Renal cortex interstitium (tissue), 11 donors: ENCODE data around the gene SERPINB6. TPM values are rescaled to one million over a fixed set of nuclear protein-coding genes. Genes with fewer than 3 reads are reported as not detected.

ENCODE experiments used
- DNase-seq, 11 donors: peaks; one replicate each; pipeline ENCODE4 v3.0.0-alpha.2; 2013; ENCODE audit warnings: low read depth in 9 of 11, low spot score in 4 of 11; ENCODE audit errors: extremely low read depth in 1 of 11
- polyA plus RNA-seq, 3 donors: library from polyadenylated mRNA; unstranded; fragments of 120-200 nt; gene quantifications; one replicate each; pipeline ENCODE4 v1.2.1, GENCODE V29; 2013; ENCODE audit not compliant: insufficient read length in 3 of 3

The SERPINB6 gene
- polyA plus RNA-seq, 3 donors: 82.8 to 98.8 (median 84.5) TPM

DNA sequence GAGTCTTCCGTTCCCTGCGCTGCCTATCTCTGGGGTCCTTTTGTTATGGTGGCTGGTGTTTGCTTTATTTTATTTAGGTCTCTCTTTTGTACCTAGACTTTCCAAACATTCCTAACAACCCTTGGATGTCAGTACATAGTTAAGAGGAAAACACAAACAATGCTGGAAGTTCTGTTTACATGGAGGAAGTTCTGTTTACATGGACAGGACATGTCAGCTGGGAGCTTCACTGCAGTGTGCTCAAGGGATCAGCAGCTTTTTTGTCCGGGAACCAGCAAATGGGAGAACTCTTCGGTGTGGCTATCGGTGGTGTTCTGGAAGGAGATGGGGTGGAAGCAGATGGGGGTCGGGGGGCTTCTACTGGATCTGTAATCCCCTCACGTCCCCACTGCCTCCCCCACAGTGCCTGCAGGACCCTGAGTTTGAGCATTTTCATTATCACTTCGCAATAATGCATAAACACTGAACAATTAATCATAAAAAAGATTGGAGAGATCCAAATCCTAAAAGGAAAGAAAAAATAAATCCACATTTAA lies 2.7 kb downstream of the SERPINB6 start:
- no peak for DNase-seq

DNA sequence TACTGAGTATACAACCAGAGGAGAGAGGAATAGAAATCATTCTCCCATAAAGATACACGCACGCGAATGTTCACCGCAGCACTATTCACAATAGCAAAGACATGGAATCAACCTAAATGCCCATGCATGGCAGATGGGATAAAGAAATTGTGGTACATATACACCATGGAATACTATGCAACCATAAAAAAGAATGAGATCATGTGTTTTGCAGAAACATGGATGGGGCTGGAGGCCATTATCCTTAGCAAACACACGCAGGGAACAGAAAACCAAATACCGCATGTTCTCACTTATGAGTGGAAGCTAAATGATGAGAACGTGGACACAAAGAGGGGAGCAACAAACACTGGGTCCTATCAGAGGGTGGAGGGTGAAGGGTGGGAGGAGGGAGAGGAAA lies 3.4 kb downstream of the SERPINB6 start:
- DNase-seq: no peak

DNA sequence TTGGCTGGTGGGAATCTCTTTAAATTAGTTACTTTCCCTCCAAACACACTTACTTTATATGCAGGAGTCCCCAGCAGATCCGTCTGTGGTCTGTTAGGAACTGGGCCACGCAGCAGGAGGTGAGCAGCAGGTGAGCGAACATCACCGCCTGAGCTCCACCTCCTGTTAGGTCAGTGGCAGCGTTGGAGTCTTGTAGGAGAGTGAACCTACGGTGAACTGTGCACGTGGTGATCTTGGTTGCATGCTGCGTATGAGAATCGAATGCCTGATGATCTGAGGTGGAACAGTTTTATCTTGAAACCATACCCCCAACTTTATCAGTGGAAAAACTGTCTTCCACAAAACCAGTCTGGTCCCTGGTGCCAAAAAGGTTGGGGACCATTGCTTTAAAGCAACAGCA lies 5.0 kb downstream of the SERPINB6 start:
- no peak for DNase-seq

DNA sequence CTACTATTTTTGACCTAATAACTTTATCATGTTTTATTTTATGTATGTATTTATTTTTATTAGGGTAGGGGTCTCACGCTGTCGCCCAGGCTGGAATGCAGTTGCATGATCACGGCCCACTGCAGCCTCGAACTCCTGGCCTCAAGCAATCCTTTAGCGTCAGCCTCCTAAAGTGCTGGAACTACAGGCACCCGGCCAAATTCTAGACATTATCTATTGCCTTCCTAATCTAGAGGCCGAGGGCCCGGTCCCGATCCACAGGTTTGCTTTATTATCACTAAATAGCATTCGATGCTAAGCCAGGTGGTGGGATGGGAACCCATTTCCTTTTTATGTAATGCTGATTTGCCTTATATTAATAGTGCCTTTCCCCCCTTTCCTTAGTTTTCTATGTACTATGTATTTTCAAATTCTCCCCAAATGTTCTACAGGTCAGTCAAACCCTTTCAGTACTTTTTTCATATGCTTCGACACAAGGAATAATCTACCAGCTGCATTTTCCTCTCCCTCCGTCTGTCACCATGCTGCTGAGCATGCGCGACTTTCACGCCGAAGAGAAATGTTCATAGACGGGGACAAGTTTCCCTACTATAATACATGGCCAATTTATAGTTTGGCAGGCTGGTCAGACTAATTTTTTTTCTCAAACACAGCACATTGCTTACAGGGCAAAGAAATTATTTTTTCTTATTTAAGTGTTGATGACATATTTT lies 6.4 kb downstream of the SERPINB6 start:
- no peak for DNase-seq

DNA sequence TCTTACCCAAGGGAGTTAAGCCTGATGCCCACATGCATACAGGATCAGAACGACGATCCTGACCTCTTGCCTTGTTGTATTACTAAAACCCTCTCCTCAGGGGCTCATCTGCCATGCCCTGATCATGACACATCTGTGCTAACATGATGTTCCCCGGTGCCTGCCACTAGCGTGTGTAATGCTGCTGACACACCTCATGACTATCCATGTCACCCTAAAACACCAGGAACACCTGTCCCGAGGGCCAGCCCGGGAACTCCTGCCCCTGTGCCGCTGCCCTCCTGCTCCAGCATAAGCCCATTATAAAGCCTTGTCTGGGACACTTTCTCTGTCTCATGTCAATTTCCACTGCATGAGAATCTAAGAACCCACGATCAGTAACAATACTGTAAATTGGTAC lies 7.6 kb downstream of the SERPINB6 start:
- no peak for DNase-seq

DNA sequence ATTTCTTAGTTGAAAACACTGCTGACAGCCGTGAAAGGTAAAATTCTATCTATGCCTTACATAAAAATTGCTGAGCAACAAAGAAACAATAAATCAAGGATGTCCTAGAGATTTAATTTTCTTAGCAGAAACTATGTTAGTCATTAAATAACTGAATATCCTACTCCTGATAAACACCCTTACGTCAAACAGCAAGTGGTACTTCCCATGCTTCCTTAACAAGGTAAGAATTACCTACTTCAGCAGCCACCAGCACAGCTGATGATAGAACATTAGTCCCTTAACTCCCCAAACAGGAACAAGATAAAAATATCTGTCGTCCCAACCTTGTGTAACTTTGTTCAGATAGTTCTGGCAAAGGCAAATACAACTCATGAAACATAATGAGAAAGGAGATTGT lies 8.7 kb downstream of the SERPINB6 start:
- DNase-seq: no peak

DNA sequence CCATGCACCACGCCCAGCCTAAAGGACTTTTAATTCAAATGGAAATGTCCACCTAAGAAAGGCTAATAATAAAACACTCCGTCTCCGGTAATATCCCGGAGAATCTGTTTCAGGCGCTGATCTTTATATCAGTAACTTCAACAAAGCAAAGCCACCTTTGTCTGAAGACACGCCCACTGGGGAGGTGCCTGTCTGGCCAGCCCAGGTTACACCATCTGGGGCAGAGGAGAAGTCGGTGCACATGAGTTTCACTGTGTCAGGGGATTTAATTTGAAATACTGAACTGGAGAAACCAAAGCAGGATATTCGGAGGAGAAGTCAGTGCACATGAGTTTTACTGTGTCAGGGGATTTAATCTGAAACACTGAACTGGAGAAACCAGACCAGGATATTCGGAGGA lies 9.4 kb downstream of the SERPINB6 start:
- no peak for DNase-seq

DNA sequence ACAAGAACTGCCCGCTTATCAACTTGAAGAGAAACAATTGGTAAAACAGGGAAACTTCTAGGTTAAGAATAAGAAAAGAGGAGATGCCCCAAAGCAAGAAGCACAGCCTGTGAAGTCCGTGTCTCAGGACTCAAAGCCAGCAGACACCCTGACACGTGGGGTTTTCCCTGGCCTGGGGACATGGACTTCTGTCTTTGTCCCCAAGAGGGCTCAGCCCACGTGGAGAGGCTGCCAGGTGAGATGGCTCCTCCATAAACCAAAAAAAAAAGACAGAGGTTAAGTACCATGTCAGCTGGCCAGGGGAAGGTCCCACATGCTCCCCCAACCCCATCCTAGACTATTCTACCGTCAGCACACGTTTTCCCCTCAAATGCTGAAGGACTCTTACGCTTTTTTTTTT lies 9.9 kb downstream of the SERPINB6 start:
- DNase-seq: no peak

DNA sequence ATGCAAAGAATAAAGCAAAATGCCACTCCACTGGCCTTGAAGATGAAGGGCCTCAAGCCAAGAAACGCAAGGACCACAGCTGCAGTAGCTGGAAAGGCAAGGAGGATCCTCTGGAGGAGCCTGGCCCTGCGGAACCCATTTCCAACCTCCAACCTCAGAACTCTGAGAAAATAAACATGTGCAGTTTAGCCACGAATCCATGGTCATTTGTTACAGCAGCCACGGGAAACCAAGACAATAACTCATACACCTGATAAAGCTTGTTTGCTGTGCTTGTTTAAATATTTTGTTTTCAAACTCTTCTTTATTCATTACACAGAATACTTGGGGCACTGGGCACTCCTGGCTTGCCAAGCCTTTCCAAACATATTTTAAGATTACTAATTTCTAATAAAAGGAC lies 10.4 kb downstream of the SERPINB6 start:
- no peak for DNase-seq

DNA sequence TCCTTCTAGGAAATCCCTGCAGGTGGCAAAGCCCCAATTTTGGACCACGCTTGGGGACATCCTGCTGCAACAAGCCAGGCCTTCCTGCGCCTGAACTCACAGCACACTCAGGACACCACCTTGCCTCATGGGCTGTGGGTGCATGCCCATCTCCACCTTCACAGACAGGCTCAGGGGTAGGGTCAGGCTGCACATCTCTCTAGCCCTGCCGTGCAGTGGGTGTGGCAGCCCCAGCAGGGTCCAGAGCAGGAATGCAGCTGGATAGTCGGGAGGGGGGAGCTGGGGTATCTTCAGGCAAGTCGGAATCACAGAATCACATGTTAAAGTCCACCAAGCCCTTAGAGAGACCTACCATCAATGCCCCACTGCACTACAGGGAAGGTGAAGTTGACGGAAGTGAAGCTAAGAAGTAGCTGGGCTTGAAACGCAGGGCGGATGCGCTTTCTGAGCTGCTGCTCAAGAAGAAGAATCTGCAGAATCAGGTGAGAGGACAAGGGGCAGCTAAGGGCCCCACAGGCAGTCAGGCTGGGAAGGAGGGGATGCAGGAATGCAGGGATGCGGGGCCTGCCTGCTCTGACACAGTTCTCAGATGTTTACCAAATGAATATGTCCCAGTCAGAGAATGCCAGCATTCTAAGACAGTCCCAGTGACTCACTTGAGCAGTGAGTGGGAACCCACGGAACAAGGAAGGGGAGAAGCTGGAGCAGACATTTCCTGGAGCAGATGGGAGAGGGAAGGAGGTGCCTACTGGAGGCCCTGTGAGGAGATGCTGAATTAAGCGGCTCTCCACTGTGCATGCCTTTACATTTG lies 11.3 kb downstream of the SERPINB6 start:
- DNase-seq: no peak

DNA sequence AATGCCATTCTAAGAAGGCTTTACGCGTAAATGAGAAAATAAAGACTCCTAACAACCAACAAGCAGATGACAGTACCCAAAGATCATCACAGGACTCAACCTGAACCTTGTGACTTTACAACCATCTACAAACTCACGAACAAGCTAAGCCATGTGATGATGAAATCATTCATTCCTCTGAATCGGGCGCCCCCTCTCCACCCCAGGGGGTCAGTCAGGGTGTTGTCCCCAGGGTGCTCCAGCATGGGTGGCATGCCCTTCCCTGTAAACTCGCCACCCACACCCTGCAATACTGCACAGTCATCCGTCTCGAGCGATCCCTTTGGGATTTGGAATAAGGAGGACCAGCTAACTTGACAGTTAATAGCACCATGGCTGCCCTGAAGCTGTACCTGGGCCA lies 12.6 kb downstream of the SERPINB6 start:
- no peak for DNase-seq

DNA sequence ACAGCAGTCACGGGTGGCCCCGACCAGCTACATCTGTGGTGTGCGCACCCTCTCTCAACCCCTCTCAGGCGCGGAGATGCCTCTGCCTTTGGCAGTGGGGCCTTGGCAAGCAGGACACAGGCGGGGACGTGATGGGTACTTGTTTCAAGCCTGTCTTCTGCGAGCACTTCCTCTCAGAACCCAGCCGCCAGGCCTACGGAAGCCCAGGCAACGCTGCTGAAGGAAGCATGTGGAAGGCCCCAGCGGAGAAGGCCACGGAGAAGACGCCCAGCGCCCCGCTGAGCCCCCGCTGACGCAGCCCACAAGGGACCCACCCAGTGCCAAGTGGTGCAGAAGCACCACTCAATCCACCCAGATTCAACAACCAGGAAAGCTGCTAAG lies 13.0 kb downstream of the SERPINB6 start:
- DNase-seq: no peak

DNA sequence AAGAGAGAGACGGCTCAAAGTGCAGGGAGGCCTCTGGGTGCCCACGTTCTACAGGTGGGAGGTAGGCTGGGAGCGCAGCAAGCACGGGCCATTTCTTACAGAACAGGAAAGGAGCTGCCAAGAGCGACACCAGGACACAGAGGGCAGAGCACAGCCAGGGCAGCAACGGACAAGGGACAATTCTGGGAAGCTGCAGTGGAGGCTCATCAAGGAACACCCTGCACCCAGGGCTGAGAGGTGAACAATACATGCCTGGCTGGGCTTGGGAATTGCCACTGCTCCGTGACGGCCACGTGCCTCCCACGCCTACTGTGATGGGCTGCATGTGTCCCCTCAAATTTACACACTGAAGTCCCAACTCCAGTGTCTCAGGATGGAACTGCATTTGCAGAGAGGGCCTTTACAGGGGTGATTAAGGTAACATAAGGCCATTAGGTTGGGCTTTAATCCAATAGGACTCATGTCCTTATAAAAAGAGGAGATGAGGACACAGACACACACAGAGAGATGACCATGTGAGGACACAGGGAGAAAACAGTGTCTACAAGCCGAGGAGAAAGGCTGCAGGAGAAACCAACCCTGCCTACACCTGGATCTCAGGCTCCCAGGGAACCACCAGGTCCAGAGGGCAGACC lies 13.6 kb downstream of the SERPINB6 start:
- DNase-seq: no peak

DNA sequence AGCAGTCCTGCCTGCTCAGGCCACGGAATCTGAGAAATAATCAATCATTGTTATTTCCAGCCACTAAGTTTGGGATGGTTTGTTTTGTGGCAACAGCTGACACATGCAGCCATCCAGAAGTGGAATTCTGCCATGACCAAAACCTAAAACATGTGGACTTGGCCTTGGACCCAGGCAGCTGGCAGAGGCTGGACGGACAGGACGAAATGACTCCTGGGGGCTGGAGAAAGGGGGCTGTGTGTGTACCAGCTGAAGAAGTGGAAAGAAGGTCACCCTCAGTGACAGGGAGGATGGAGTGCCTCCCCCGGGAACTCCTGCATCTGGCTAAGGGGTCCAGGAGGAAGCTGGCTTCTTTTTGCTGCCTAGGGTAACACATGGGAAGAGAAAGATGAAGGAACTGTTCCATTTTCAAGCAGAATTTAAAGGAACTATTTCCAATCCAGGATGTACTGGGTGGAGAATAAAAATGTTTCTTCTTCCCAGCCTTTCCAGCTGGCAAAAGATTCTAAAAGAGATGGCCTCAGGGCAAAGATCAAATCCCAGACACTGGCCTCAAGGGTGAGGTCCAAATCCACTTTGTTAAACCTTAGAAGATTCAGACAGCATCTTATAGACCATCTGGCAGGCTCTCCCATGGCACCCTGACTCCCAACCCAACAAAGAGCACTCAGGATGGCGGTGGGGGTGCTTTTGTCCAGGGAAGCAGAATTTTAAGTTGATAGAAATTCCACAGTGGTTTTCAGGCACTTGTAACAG lies 14.3 kb downstream of the SERPINB6 start:
- no peak for DNase-seq

DNA sequence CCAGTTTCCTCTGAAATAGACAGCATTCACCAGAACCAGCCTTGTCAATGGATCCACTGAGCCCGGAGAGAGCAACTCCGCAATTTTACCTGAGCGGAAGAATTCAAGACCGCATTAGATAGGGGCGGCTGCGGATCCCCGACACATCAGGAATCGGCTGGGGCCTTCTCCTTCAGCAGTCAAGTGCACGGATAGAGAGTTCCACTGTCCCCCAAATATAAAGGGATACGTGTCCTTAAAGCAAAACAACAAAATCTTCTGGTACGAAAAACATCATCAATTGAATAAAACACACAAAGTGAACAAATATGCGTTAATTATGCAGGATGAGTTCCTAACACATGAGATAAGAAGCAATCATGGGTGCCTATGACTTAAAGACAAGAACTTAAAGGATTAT lies 18.3 kb downstream of the SERPINB6 start:
- DNase-seq: no peak

DNA sequence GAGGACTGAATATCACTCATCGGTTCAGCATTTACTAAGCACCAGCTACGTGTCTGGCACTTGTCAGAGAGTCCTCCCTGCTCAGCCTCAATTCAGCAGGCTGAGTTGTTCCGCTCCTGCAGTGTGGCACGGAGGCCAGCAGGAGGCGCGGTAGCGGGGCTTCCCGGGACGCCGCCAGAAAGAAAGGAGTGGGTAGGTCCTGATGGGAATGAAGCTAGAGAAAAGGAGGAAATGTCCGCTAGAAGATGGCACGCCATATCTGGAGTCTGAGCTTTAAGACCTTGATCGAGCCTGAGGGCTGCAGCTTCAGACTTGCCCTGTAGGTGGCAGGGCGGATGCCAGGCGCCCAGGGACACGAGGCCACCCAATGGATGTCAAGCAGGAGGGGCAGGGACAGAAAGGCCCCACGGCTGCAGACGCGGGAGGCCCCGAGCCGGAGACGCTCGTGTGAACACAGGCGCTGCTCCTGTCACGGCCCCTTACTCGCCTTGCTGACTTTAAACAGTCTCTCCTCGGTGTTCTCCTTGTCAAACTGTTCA lies 18.7 kb downstream of the SERPINB6 start:
- DNase-seq: peak; percentile 54 to 83 (median 66)

DNA sequence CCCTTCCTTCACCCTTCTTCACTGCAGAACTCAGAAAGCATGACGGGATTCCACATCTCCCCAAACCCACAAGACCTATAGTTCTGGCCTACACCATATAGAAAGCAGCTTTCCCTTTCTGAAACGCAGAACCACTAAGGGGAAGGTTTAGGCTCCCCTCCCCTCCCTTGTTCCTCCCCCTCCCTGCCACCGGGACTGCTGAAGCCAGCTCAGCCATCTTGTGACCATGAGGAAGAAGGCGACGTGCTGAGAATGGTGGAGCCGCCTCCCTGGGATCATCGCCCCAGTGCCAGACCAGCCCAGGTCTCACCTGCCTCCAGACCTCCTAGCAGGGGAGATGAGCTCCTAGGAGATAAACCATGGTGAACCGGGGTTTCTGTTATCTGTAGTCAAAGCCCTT lies 19.6 kb downstream of the SERPINB6 start:
- no peak for DNase-seq

DNA sequence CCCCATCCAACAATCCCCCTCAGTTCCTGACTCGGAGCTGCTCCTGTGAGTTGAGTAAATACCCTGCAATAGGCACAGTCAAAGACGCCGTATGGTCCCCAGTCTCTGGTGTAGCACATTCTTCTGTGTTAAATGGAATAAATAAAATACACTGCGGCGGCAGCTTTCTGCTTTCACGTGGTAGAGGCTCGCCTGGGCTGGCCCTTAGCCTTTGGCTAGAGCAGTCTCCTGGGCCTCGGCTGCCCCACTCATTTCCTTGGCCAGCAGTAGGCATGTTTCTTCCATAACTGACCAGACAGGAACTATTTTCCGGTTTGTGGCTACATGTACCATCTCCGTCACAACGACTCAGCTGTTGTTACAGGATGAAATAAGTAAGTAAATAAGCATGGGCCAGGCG lies 20.7 kb downstream of the SERPINB6 start:
- no peak for DNase-seq

DNA sequence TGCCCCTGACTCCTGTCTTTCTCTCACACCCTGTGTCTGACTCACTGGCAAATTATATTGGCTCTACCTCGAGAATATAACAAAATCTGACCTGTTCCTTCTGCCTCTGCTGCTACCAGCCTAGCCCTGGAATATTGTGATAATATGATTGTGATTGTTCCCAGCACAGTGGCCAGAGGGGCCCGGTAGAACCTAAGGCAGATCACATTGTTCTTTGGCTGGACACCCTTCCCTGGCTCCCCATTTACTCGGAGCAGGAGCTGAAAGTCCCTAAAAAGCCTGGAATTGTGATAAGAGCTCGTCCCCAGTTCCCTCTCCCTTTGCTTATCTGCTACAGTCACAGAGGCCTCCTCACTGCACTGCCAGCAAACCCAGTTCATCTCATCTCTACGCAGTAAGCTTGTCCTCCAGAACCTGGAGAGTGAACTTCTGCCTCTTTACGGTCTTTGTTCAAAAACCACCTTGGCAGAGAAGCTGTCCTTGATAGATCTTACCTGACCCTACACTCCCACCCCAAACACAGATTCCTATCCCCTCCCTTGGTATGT lies 21.8 kb downstream of the SERPINB6 start:
- DNase-seq: no peak
